GM19452 (cell line): ENCODE data around the gene LRRN3.
A peak's percentile ranks its signal among the peaks of the same experiment; 100 is the strongest.
"Not testable (repeated sequence)": the region's sequence is repeated elsewhere in the genome, so short reads cannot be mapped to it uniquely, and the experiment has no call there.

ENCODE experiments used
- ATAC-seq: cut with Tn5 transposase; IDR thresholded peaks from one replicate; pipeline ENCODE4 v1.9.1; 2021; ENCODE audit not compliant: unreplicated experiment

Gene LRRN3

DNA sequence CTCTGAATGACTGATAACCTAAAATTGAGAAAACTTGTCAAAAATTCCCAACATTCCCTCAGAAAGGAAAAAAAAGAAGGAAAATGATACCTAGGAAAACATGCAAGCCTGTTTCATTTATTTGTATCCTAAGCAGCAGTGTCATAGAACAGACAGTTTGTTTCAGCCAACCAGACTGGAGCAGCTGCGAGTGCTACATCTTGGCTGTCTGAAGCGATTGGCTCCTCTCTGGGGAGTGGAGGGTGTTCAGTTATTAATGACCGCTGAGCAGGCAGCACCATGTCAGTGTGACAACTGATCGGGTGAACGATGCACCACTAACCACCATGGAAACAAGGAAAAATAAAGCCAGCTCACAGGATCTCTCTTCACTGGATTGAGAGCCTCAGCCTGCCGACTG is at the start of gene LRRN3:
Gene LRRN3, plus strand, starts transcription at position 282 of the 400 bp plus-strand sequence. CDS start 31,646 bp downstream, outside the sequence.
- no peak for ATAC-seq

DNA sequence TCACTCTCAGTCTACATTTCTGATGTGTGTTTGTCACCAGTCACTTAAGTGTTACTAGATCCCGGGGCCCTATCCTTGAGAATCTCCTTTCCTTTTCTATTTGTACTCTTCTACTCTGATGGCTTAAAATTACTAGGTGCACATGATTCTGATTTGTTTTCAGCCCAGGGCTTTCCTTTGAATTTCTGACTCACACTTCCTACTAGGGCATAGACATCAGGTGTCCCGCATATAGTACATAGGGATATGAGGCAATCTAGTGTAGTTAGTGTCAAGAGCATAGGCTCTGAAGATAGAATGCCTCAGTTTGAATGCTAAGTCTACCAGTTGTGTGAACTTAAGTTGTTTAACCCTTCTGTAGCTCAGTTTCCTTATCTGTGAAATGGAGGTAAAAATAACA is 49.4 kb upstream of the LRRN3 start:
- no peak for ATAC-seq

DNA sequence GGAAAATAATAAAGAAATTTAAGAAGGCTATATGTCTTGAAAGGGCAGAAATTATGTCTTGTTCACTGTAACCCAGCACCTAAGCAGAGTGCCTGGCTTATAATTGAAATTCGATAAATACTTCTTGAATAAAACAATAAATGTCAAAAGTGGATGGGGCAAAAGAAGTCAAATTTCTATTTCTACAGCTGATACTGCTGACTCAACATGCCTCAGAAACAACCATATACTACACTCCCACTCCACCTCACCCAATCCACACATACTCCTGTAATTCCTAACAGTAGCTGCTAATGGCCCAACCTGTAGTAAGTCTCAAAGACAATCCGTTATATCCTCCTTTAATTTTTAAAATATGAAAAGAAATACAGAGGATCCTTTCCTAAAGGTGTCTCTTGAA is 48.1 kb upstream of the LRRN3 start:
- ATAC-seq, result no peak

DNA sequence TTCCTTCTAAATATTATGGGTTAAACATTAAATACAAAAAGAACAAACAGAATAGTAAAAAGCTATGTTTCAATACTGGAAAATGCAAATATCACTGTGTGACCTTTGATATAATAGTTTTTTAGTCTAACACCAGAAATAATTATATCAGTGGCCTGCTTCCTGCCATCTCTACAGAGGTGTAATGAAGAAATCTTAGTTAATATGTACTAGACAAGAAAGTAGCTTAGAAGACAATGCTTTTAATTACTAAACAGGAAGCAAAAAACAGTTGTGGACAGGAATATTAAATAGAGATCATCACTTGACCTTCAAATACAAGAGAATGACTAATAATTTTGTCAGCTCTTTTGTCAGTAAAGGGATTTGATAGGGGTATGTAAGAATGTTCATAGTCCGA is 47.4 kb upstream of the LRRN3 start:
- peak; percentile 93 for ATAC-seq

DNA sequence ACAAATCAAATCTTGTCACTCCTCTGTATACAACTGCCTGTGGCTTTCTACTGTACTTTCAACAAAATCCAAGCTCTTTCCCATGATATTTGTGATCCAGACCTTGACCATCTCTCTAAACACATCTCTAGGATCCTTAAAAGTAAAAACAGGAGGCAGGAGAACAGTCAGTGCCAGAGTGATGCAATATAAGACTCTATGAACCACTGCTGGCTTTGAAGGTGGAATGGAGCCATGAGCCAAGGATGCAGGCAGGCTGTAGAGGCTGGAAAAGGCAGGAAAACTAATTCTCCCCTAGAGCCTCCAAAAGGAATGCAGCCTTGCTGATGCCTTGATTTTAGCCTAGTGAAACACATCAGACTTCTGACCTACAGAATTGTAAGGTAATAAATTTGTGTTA is 45.5 kb upstream of the LRRN3 start:
- no peak for ATAC-seq

DNA sequence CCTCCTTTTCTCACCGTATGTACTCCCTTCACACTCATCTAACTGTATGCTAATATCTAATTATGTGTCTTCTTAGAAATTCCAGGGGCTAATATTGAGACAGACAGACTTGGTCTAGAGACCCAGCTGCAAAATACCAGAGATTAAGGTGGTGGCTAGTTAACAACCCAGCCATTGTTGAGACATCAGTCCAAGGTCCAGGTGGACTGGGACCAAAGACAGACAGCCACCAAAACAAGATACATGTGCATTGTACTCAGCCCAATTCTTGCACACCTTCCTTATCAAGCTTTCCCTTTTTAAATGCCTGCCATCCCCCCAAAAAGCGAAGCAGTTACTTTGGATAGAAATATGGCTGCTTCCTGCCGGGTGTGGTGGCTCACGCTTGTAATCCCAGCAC is 43.3 kb upstream of the LRRN3 start:
- ATAC-seq, result no peak

DNA sequence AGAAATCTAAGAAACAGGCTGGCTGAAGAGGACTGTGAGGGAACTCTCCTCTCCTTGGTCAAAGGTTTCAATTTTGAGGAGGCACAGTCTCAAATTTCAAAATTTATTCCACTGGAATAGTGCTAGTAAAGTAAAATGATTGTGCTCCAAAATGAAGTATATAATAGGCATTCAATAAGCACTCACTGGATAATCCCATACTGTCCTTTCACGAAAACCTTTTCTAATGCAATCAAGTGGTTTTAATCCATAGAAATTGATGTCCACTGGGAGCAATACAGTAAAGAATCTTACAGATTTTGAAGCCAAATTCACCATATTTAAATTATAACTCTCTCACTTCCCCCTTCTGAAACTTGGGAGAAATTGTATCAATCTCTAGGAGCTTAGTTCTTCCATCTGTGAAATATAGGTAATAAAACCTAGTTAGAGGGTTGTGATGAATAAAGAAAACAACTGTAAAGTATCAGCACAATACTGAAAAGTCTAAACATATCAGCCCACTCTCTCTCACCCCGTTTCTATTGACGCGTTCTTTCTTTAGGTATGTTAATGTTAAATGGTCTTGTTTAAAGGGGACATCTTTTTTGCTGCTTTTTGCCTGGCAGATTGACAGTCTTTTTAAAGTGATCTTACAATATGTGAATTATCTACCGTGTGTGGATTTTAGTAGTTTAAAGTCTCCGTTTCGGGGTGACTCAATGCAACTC is 40.8 kb upstream of the LRRN3 start:
- ATAC-seq, result no peak

DNA sequence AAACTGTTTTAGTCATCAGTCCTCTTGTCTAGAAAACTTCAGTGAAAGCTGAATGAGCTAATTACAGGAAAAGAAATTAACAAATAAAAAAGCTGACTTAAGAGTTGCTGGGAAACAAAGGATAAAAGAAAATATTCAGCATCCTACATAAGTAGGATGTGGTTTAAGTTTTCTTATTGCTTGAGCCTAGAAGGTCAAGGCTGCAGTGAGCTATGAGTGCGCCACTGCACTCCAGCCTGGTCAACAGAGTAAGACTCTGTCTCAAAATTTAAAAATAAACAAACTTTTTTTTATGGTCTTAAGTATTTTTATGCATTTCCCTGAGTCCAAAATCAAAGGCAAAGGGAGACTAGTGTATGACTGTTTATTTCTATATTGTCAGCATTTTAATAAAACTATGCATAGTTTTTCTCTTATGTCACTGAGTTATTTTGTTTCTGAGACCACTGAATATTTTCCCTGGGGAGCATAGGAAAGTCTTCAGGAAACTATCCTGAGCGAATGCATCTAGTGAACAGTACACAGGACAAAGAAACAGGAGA is 40.0 kb upstream of the LRRN3 start:
- no peak for ATAC-seq

DNA sequence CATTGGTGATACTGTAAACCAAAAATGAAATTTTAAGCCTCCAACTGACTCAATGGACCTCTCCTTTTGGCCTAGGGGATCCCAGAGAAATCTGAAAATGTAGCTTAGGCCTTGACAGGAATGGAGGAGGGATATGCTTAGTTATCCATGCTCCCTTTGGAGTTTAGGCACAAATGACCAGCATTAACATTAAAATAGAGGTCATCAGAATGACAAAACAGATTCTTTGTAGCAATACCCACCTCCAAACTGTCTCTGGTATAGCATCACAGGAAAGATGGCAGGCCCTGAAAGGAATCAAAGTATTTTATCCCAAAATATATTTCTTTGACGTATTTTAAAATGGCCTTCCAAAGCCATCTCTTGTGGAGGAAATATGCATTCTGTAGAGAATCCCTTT is 39.1 kb upstream of the LRRN3 start:
- no peak for ATAC-seq

DNA sequence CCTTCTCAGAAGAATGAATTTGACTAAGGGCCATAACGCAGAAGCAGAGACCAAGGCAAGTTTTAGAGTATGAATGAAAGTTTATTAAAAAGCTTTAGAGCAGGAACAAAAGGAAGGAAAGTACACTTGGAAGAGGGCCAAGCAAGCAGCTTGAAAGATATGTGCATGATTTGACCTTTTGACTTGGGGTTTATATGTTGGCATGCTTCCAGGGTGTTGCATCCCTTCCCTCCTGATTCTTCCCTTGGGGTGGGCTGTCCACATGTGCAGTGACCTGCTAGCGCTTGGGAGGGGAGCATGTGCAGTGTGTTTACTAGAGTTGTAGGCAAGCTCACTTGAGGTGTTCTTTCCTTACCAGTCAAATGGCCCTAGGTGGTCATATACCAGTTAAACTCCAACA is 37.9 kb upstream of the LRRN3 start:
- no peak for ATAC-seq

DNA sequence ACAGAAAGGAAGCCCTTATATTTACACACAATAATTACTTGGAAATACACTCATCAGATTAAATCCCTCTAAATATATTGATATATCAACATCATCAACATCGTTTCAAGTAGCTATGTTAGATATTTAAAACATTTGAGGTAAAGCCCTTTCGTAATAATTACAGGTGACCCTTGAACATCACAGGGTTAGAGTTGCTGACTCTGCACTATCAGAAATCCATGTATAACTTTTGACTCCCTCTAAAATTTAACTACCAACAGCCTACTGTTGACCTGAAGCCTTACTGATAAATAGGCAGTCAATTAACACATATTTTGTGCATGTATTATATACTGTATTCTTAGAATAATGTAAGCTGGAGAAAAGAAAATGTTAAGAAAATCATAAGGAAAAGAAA is 34.6 kb upstream of the LRRN3 start:
- no peak for ATAC-seq

DNA sequence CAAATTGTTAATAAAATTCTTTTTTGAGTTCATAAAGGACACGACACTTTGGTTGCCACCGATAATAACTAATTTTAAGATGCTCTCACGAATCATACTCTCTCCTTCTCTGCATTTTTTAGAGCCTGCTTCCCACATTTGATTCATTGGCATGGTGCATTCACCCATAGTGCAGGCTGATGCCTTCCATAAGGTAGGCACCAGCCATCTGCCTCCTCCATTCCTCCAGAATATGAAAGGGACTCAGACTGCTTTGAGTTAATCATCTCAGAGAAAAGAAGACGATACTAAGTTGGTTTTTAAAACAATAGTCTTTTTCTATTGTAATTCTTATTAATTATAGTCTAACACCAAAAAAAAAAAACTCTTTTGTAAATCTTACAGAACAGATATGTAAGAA is 33.9 kb upstream of the LRRN3 start:
- ATAC-seq, result no peak

DNA sequence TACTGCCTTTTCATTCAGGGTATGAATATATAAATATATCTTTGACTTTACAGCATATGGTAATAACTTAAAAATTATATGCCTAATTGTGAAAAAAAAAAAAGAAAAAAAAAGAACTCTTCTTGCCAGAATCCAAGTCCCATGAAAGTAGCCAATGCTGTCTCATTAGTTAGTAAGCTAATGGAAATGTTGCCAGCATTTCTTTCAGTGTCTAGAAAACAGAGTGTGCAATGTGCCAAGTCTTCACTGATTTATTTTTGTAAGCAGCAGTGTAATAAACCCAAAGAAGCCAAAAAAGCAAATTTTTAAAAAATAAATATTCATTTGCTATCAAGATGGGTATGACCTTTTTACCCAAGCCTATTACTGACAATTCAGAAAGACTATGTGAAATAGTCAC is 31.1 kb upstream of the LRRN3 start:
- no peak for ATAC-seq

DNA sequence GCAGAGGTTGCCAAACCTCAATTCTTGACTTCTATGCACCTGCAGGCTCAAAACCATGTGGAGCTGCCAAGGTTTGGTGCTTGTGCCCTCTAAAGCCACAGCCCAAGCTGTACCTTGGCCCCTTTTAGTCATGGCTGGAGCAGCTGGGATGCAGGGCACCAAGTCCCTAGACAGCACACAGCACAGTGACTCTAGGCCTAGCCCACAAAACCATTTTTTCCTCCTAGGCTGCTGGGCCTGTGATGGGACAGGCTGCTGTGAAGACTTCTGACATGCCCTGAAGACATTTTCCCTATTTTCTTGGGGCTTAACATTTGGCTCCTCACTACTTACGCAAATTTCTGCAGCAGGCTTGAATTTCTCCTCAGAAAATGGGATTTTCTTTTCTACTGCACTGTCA is 27.8 kb upstream of the LRRN3 start:
- no peak for ATAC-seq

DNA sequence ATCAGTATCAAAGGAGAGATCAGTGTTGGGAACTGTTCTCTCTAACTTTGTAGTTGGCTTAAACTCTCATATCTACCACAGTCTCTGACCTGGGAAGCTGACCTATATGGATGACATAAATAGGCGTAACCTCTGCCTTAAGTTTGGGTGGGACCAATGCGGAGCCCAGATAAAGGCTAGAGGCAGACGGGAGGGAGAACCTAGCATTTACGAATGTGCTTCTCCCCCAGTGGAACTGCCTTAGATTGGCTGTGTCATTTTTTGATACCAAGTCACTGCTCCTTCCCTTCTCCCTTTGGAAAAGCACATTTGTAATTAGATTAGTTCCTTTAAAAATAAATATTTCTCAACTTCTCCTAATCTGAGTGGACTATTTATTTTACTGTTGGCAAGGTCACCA is 23.7 kb upstream of the LRRN3 start:
- ATAC-seq, result no peak

DNA sequence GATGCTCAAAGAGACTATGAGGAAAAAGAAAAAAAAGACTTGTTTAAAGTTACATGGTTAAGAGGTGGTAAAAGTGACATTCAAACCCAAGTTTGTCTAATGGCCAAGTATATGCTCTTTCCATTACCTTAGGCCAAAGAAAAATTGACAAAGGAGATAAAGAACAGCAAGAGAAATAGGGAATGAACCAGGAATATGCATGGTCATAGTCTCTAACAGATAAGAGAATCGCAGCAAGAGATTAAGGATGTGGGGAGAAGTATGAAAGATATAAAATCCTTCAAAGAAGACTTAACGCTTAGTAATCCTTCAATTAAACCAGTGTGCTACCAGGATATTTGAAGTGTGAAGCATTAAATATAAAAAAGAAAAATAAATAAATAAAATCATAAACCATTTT is 23.2 kb upstream of the LRRN3 start:
- no peak for ATAC-seq

DNA sequence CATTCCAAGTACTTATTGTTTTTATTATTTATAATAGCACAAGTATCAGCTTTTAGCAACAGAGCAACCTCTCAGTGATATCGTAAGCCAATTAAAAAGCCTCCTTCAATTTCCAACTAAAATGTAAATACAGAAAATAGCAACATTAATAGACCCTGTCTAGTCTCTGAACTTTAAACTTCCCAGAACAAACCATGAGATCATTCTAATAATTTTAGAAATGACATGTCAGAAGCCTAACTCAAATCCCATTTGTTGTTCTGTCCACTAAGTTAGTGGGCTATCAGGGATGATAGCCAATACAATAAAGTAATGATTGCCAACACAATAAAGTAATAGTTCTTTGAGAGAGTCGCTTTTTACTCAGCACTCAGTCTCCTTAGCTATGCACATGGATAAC is 22.3 kb upstream of the LRRN3 start:
- no peak for ATAC-seq

DNA sequence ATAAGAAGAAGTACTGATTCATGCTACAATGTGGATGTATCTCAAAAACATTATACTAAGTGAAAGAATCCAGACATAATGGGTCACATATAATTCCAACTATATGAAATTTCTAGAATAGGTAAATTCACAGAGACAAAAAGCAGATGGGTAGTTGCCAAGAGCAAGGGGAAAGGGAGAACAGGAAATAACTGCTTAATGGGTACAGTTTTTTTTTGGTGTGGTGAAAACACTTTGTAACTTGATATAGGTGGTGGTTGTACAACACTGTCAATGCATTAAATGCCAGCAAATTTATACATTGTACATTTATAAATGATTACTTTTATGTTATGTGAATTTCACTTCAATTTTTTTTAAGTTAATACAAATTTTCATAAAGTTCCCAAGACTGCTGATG is 19.4 kb upstream of the LRRN3 start:
- no peak for ATAC-seq

DNA sequence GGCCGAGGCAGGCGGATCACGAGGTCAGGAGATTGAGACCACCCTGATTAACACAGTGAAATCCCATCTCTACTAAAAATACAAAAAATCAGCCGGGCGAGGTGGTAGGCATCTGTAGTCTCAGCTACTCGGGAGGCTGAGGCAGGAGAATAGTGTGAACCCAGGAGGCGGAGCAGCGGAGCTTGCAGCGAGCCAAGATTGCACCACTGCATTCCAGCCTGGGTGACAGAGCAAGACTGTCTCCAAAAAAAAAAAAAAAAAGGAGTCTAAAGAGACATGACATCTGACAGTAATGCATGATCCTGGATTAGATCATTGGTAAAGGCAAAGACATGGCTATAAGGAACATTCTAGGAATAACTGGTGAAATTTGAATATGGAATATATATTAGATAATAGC is 18.3 kb upstream of the LRRN3 start:
- ATAC-seq, result not testable (repeated sequence)

DNA sequence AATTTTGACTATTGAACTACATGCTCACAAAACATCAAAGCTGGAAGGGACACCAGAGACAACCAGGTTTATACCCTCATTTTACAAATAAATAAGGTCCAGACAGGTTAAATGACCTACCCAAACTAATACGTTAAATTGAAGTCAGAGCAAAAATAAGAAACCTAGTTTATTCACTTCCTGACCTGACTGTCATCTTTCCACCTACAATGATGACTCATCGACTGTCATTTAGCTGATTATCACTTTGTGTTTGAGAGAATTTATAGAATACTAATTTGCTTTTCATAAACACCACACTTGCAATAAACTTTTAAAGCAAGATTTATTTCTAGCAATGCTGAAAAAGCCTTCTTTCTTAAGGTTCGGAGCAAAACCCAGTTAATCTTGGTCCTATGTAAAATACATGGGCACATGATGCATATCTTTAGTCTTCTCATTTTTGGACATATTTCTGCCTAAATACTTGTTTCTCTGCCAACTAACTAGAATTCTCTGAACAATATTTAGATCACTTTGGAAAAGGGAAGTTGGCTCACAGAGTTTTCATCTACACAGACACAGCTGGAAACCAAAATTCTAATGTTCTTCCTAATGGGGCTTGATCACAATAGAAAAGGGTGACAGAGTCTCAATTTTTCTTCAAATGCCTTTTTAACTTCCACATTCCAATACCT is 16.7 kb upstream of the LRRN3 start:
- peak; percentile 67 for ATAC-seq

DNA sequence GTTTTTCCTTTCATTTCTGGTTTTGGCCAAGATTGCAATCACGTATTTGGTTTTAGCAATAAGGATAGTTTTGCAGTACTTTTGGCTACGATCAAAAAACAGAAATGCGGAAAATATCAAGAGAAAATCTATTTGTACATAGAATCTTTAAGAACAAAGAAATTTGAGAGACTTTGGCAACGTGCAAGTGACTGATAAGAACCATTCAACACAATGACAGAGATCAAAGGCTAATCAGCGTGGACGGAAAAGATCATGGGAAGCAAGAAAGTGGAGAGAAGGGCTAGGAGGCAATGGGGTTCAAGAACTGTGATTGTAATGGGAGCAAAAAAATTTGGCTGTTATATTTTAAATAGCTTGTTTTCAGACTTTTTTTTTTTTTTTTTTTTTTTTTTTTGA is 16.2 kb upstream of the LRRN3 start:
- no peak for ATAC-seq

DNA sequence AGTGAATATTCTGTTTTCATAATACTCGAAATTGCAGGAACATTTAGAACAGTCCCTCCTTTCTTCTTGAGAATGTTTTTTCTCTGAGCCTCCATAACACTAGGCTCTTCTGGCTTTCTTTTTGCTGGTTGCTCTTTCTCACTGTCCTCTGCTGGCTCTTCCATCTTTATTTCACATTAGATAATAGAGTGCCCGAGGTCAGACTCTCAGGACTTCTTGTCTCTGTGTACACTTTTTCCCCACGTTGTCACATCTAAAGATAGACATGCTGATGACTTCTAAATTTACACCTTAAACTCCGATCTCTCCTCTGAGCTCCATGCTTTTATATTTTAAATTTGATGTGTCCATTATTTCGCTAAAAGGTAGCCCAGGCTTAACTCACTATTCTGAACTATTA is 15.4 kb upstream of the LRRN3 start:
- ATAC-seq, result no peak

DNA sequence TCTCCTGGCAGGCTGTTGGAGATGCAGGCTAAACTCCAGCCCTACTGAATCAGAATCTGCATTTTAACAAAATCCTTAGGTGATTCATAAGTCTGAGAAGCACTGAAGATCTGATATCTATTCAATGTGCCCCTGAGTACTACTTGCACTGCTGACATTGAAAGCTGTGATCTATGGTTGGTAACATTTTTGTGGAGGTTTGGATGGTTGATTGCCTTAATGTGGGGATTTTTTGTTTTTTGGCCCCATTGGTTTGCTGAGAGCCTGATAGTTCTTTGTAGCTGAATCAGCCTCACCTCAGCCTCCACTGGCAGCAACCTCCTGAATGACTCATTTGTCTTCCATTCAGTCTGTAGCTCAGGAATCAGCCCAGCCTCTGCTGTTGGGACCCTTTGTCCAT is 14.7 kb upstream of the LRRN3 start:
- ATAC-seq, result no peak
